ENCODE measurements around the gene MGMT. TPM values are rescaled to one million over a fixed set of nuclear protein-coding genes. Genes with fewer than 3 reads are reported as not detected.

MGMT gene
- total RNA-seq, 1 donor from 2014 or later: 19.4 TPM

- no peak for DNase-seq (ENCODE audit: low spot score)
These were observed 186.4 kb downstream of the MGMT start for GRCh38 chr10:129653428-129653827.

DNA sequence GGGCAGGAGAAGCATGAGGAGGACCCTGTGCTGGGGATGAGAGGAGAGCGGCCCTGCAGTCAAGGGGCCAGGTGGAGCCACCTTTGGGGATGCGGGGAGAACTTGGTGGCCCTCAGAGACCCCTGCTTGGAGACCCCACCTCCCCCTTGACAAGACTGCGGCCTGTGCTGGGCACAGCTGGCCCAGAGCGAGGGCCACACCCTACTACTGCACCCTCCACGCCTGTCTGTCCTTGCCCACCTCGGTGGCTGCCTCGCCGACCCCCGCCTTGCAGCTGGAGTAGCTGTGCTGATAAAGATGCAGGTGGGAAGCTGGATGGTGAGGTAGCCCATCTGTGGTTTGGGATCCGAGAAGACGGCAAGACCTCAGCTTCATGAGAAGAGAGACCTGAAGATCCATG, 186.8 kb downstream of the MGMT start:
- DNase-seq (ENCODE audit: low spot score): no peak

- DNase-seq (ENCODE audit: low spot score): no peak
These were observed 187.4 kb downstream of the MGMT start for GRCh38 chr10:129654461-129654860.

DNA sequence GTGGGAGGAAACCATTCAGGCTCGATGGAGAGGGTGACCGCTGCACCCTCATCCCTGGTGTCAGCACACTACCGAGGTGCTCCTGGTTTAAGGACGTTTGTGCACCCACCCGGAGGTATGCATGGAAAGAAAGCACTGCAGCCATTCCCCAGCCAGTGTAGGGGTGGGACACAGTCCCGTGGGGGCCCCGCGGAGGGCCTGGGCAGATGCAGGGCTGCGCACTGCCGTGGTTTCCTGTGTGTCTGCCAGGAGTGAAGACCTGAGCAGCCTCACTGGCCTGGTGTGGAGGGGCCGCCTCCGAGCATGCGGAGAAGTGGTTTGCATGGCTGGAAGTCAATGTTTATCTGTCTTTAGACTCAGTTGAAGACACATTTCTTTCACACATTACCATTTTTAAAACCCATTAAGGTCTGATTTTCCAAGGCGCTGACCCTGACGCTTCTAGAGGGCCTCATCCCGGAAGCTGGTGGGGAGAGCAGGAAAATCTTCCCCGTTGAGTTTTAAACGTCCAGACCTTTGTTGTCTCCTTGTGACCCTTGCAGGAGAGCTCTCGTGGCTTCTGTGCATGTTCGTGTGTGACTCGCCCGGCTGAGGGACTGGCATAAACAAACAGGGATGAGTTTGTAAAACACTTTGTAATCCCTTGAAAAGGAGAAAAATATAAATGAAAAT, 188.1 kb downstream of the MGMT start:
- DNase-seq (ENCODE audit: low spot score): no peak

DNA sequence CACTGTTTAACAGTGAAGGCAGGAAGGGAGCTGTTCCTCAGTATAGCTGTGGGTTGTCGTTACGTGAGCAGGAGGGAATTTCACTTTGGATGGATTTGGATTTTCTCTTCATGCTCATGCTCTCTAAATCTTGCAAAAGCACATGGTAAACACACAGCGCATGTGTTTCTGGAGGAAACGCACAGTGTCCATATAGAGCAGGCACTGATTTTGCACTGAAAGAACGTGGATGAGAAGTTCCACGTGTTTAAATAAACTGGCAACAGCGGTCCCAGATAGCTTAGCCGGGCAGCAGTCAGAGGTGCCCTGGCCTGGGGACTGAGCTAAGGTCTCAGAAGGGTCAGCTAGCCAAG, 188.6 kb downstream of the MGMT start:
- DNase-seq (ENCODE audit: low spot score): no peak

DNA sequence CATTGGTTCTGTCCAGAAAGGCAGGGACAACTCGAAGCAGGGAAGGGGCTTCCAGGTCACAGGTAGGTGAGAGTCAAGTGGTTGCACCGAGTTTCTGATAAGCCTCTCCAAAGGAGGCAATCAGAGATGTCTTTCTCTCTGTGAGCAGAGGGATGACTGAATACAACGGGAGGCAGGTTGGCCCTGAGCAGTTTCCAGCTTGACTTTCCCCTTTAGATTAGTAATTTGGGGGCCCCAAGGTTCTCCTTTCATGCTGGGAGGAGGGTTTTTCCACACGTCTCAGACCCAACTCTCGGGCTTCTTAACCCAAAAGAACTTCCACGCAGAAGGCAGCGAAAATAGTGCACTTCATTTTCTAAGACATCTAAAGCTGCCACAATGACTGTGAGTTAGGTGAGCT, 189.6 kb downstream of the MGMT start:
- no peak for DNase-seq (ENCODE audit: low spot score)

- no peak for DNase-seq (ENCODE audit: low spot score)
These were observed 190.4 kb downstream of the MGMT start for GRCh38 chr10:129657297-129658017.

- DNase-seq (ENCODE audit: low spot score): no peak
These were observed 191.5 kb downstream of the MGMT start for GRCh38 chr10:129658376-129659072.

DNA sequence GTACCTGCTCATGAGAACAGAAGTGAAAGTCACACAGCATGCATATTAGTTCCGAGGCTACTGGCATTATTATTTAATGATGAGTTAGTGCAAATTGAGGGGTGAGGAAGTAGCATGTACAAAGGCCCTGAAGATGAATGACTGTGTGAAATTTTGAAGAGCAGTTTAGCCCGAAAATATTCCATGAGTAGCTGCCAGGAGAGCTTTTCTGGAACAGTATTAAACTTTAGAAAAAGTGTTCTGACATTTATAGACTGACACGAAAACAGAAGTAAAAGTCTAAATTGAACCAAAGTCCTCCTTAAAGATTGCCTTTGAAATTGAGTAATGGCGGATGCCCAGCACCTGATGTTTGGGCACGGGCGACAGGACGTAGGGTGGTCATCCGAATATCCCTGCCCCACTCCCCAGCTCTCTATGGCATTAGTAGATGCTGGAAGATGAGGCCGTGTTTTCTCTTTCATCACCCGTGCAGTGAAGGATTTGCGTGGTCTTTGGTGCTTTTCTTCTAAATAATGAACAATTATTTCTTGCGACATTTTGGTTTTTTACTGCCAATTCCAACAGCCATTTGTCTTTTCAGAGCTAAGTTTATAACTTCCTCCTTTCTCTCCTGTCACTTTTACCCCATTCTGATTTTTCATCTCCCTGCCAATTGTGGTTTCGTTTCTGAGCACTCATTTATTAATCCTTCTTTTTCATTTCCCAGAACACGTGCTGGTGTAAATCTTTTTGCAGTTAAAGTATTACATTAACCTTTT, 192.6 kb downstream of the MGMT start:
- DNase-seq (ENCODE audit: low spot score): no peak

- no peak for DNase-seq (ENCODE audit: low spot score)
These were observed 193.5 kb downstream of the MGMT start for GRCh38 chr10:129660569-129660968.

GRCh38 chr10:129662426-129662825, 195.4 kb downstream of the MGMT start:
- no peak for DNase-seq (ENCODE audit: low spot score)

DNA sequence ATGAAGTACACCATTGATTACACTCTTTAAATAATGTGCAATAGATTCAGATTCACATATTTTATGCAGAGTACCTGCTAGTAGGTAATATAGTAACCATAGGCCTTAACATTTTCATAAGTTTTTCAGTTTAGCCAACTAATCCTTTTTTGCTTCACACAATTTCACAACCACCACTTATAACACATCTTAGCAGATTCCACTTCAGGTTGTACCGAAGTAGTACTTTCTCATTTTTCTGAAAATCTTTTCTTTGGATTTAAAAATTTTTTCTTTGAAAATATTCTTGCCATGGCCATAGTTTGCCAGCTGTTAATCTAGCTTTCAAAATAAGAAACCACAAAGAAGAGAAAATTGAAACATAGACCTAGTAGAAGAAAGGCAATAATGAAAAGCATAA, 203.1 kb downstream of the MGMT start:
- no peak for DNase-seq (ENCODE audit: low spot score)

- no peak for DNase-seq (ENCODE audit: low spot score)
These were observed 206.3 kb downstream of the MGMT start for GRCh38 chr10:129673292-129673691.

- DNase-seq (ENCODE audit: low spot score): no peak
These were observed 208.2 kb downstream of the MGMT start for GRCh38 chr10:129675027-129675769.

DNA sequence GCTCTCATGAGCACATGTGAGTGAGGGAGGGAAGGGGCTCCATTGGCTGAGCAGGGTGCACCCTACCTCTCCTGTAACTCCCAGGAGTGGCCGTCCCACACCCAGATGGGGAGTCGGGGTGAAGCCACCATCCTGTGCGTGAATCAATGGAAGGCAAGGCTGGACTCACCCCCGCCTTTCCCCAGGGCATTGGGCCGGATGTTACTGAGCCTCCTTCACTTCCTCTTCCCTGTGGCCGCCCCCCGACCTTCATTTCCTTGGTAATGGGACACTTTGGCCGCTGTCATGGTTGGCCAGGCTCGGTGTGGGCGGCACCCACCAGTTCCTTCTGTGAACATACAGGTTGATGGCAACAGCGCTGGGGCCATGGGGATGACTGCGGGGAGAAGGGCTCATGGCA, 209.0 kb downstream of the MGMT start:
- no peak for DNase-seq (ENCODE audit: low spot score)

GRCh38 chr10:129677377-129677927, 210.4 kb downstream of the MGMT start:
- no peak for DNase-seq (ENCODE audit: low spot score)

- DNase-seq (ENCODE audit: low spot score): no peak
These were observed 211.1 kb downstream of the MGMT start for GRCh38 chr10:129678186-129678585.

DNA sequence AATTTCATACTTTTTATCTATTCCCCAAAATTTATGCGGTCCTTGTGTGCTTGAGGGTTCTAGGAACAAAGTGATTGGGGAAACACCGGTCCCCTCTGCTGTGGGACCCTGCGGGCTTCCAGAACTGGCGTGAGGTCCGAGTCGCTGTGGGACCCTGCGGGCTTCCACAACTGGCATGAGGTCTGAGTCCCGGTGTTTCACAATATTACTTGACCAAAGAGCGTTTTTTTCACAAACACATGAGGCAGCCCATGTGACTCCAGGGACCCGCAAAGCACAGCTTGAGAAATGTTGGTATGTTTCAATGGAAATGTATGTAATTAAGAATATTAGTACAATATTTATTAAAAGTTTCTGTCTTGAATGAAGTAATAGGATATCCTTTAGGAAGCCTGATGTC, 212.2 kb downstream of the MGMT start:
- no peak for DNase-seq (ENCODE audit: low spot score)

DNA sequence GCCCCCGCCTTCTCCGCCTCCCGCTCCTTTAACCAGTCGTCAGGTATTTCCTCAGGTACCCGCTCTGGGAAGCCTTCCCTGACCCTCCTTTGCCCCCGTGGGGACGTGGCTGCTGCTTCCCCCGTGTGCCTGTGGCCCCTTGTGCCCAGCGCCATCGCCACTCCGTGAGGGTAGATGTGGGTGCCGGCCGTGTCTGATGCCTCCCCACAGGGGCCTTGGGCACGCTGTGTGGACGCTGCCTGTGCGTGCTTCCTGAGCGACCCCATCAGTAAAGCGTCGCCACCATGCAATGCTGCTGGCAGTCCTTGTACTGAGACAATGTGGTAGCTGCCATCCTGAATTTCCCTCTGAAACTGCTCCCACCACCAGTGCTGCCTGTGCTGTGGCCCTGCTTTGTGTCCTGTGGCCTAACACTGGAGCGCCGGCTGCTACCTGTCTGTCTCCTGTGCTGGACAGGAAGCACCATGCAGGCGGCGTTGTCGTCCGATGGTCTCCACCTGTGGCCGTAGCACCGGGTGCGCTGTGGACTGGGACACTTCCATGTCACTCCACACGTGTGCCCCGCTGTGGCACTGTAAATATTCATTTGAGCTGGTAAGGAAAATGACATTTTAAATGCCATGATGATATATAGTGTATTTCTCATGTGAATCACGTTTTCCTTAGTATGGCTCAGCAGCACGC, 213.8 kb downstream of the MGMT start:
- DNase-seq (ENCODE audit: low spot score): no peak

GRCh38 chr10:129681856-129682255, 214.8 kb downstream of the MGMT start:
- DNase-seq (ENCODE audit: low spot score): no peak

DNA sequence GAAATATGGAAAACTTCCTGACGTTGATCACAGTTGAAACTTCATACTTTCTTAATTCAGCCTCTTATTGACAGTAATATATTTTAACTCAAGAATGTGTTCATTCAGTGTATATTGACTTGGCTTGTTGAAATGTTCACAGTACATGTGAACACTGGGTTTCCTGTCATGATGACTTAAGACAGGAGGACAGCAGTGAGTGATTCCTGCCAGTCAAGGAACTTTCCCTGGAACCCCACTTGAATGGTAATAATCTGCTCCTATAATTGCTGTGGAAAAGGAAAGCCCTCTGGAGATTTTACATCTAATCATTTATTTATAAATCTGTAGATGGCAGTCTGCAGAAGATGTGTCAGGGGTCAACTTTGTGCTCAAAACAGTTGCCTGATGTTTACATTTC, 216.5 kb downstream of the MGMT start:
- no peak for DNase-seq (ENCODE audit: low spot score)
